ENCODE results near the gene TRAM2. TPM values are rescaled to one million over a fixed set of nuclear protein-coding genes. Genes with fewer than 3 reads are reported as not detected.

The TRAM2 gene
- total and polyA plus RNA-seq, 2 of the 13 experiments (the other 11 are each of a cell fraction or from before 2014, with no cell fraction given): 49.1 to 72.5 TPM

GRCh38 chr6:52545406-52546119 is 31.3 kb downstream of the TRAM2 start (continued):
- TF ChIP-seq SNAI1 (CRISPR knock-in tag; IDR thresholded peaks at IDR 0.05; ENCODE audit: borderline replicate concordance) (no peak), STAG1 (CRISPR knock-in tag; IDR thresholded peaks at IDR 0.05) (no peak), ZFY (CRISPR knock-in tag; IDR thresholded peaks at IDR 0.05) (0 out of 2 replicates have a peak, but pooled peaks have one; percentile 32), LCORL (IDR thresholded peaks at IDR 0.05) (no peak), LCORL (CRISPR knock-in tag; IDR thresholded peaks at IDR 0.05) (no peak), ZC3H13 (CRISPR knock-in tag; IDR thresholded peaks at IDR 0.05) (0 out of 2 replicates have a peak, but pooled peaks have one; percentile 32), ZKSCAN8 (CRISPR knock-in tag; IDR thresholded peaks at IDR 0.05; ENCODE audit: borderline replicate concordance) (no peak; the same call in 1 of the 2 replicates), SIN3A (IDR thresholded peaks at IDR 0.05; ENCODE audit: borderline replicate concordance, low read depth, low read length) (no peak), PPARG (CRISPR knock-in tag; conservative IDR thresholded peaks at IDR 0.05) (no peak), GATAD2A (CRISPR knock-in tag; IDR thresholded peaks at IDR 0.05) (no peak; the same call in 1 of the 2 replicates), AHR (CRISPR knock-in tag; IDR thresholded peaks at IDR 0.05) (no peak), POLR2G (IDR thresholded peaks at IDR 0.05; ENCODE audit: low read depth, low read length) (no peak), ZNF468 (CRISPR knock-in tag; IDR thresholded peaks at IDR 0.05) (no peak), ZNF883 (CRISPR knock-in tag; IDR thresholded peaks at IDR 0.05; ENCODE audit: not compliant biosample characterization) (no peak), ZFYVE20 (CRISPR knock-in tag; IDR thresholded peaks at IDR 0.05; ENCODE audit: borderline replicate concordance, low read depth) (no peak), EEA1 (CRISPR knock-in tag; IDR thresholded peaks at IDR 0.05; ENCODE audit: borderline replicate concordance) (no peak), THRA (CRISPR knock-in tag; IDR thresholded peaks at IDR 0.05; ENCODE audit: borderline replicate concordance) (no peak; the same call in 1 of the 2 replicates), ZBED4 (CRISPR knock-in tag; IDR thresholded peaks at IDR 0.05; ENCODE audit: borderline replicate concordance) (no peak), ETV5 (CRISPR knock-in tag; IDR thresholded peaks at IDR 0.05; ENCODE audit: borderline replicate concordance) (0 out of 2 replicates have a peak, but pooled peaks have one; percentile 21), MTF2 (CRISPR knock-in tag; IDR thresholded peaks at IDR 0.05; ENCODE audit: borderline replicate concordance) (no peak), MEF2D (CRISPR knock-in tag; IDR thresholded peaks at IDR 0.05) (no peak), MEIS1 (CRISPR knock-in tag; IDR thresholded peaks at IDR 0.05; ENCODE audit: borderline replicate concordance) (peak; percentile 11; the same call in 1 of the 2 replicates)
- TF ChIP-seq, protein P1, sequence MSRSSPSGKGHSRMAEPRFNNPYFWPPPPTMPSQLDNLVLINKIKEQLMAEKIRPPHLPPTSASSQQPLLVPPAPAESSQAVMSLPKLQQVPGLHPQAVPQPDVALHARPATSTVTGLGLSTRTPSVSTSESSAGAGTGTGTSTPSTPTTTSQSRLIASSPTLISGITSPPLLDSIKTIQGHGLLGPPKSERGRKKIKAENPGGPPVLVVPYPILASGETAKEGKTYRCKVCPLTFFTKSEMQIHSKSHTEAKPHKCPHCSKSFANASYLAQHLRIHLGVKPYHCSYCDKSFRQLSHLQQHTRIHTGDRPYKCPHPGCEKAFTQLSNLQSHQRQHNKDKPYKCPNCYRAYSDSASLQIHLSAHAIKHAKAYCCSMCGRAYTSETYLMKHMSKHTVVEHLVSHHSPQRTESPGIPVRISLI (CRISPR knock-in tag; IDR thresholded peaks at IDR 0.05; ENCODE audit: borderline replicate concordance): no peak
- TF ChIP-seq, protein P2, sequence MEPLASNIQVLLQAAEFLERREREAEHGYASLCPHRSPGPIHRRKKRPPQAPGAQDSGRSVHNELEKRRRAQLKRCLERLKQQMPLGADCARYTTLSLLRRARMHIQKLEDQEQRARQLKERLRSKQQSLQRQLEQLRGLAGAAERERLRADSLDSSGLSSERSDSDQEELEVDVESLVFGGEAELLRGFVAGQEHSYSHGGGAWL (CRISPR knock-in tag; IDR thresholded peaks at IDR 0.05): no peak

Measured in HepG2 (cell line).